H1 (cell line): ENCODE measurements around the gene L3MBTL4. TPM values are rescaled to one million over a fixed set of nuclear protein-coding genes. Genes with fewer than 3 reads are reported as not detected.

ENCODE experiments used
- CTCF ChIA-PET: fragments of 300-600 bp; sonication (Branson Sonifier 250); formaldehyde crosslinking; loops from one replicate; lab custom pipeline; 2021; ENCODE audit not compliant: partially characterized antibody; lab: Charles Lee
- POLR2A ChIA-PET: fragments of 300-600 bp; sonication (Branson Sonifier 250); formaldehyde crosslinking; loops from one replicate; lab custom pipeline; 2021; ENCODE audit warnings: inconsistent platforms; ENCODE audit not compliant: partially characterized antibody; lab: Charles Lee
- DNase-seq, 2 experiments: peaks; one replicate each; pipeline versions ENCODE4 v3.0.0 to v3.0.0-alpha.2; 2010 to 2022; ENCODE audit warnings: low spot score in 2 of 2, low read depth in 1 of 2, mixed read lengths in 1 of 2
- FAIRE-seq: peaks from 2 replicates; lab custom pipeline; 2011; peaks lifted over from hg19 to GRCh38; lab: Jason Lieb, UNC
- H2AFZ ChIP-seq: 2 replicates; pipeline ENCODE4 v1.8.1; 2012; ENCODE audit warnings: low read length, inconsistent platforms
- H2AK5ac ChIP-seq: 2 replicates; pipeline ENCODE4 v1.6.1; 2013; ENCODE audit warnings: low read depth, low read length
- H2BK120ac ChIP-seq: replicated peaks from 2 replicates; pipeline ENCODE3; 2013; ENCODE audit warnings: low read depth, low read length, inconsistent platforms
- H2BK12ac ChIP-seq: 2 replicates; pipeline ENCODE4 v1.6.1; 2013; ENCODE audit warnings: low read depth, low read length
- H2BK15ac ChIP-seq: 2 replicates; pipeline ENCODE4 v1.6.1; 2013; ENCODE audit warnings: low read length
- H2BK20ac ChIP-seq: 2 replicates; pipeline ENCODE4 v1.6.1; 2013; ENCODE audit warnings: low read length
- H2BK5ac ChIP-seq: 2 replicates; pipeline ENCODE4 v1.6.1; 2013; ENCODE audit warnings: low read depth, low read length
- H3K14ac ChIP-seq: 2 replicates; pipeline ENCODE4 v1.6.1; 2013; ENCODE audit warnings: inconsistent platforms; ENCODE audit not compliant: insufficient read length
- H3K18ac ChIP-seq: 2 replicates; pipeline ENCODE4 v1.6.1; 2013; ENCODE audit warnings: low read length; ENCODE audit errors: extremely low read depth
- H3K23ac ChIP-seq: 2 replicates; pipeline ENCODE4 v1.6.1; 2013; ENCODE audit warnings: inconsistent platforms; ENCODE audit not compliant: insufficient read length
- H3K23me2 ChIP-seq: 2 replicates; pipeline ENCODE4 v1.6.1; 2013; ENCODE audit warnings: low read depth, low read length
- H3K27ac ChIP-seq: 2 replicates; pipeline ENCODE4 v1.6.1; 2011; ENCODE audit warnings: low read depth, low read length, inconsistent platforms
- H3K27me3 ChIP-seq, 4 experiments: replicated peaks in 1 of 4; 1 replicate in 1 of 4; 2 replicates in 3 of 4; pipeline versions ENCODE4 v1.6.1 to v1.8.1; 2011 to 2013; ENCODE audit warnings: low read length in 3 of 4, mild to moderate bottlenecking in 3 of 4, inconsistent platforms in 2 of 4, mixed read lengths in 2 of 4, moderate library complexity in 1 of 4; ENCODE audit not compliant: control insufficient read depth in 3 of 4, insufficient read depth in 3 of 4; ENCODE audit errors: extremely low read depth in 1 of 4
- H3K36me3 ChIP-seq, 4 experiments: 2 replicates each; pipeline versions ENCODE4 v1.6.1 to v1.8.1; 2011 to 2013; ENCODE audit warnings: mild to moderate bottlenecking in 4 of 4, low read length in 3 of 4, moderate library complexity in 2 of 4, control low read depth in 1 of 4, inconsistent platforms in 1 of 4; ENCODE audit not compliant: insufficient read depth in 4 of 4, control insufficient read depth in 2 of 4
- H3K4ac ChIP-seq: replicated peaks from 2 replicates; pipeline ENCODE3; 2013; ENCODE audit warnings: low read length, low read depth, mixed read lengths, inconsistent platforms; ENCODE audit not compliant: insufficient read length
- H3K4me1 ChIP-seq, 4 experiments: replicated peaks in 1 of 4; 1 replicate in 1 of 4; 2 replicates in 3 of 4; pipeline versions ENCODE4 v1.6.1 to v1.8.1; 2011 to 2013; ENCODE audit warnings: low read length in 3 of 4, inconsistent platforms in 2 of 4, mixed read lengths in 1 of 4; ENCODE audit not compliant: insufficient read depth in 4 of 4, control insufficient read depth in 3 of 4
- H3K4me2 ChIP-seq, 2 experiments: 2 replicates each; pipeline versions ENCODE4 v1.6.1 to v1.8.1; 2011 to 2013; ENCODE audit warnings: low read depth in 2 of 2, low read length in 2 of 2, control low read depth in 1 of 2, inconsistent platforms in 1 of 2, mild to moderate bottlenecking in 1 of 2; ENCODE audit not compliant: insufficient read depth in 1 of 2
- H3K4me3 ChIP-seq, 4 experiments: fragments of 200-600, 300-600 bp in 1 of 4; sonication (generic), shearing (Covaris generic), sonication (Bioruptor Twin) in 1 of 4; 2 replicates each; pipeline versions ENCODE4 v1.5.1 to v1.8.1; 2011 to 2016; ENCODE audit warnings: low read length in 4 of 4, low read depth in 3 of 4, control low read depth in 2 of 4, inconsistent platforms in 2 of 4, mild to moderate bottlenecking in 2 of 4, mixed read lengths in 1 of 4, moderate library complexity in 1 of 4; ENCODE audit not compliant: insufficient read depth in 2 of 4; ENCODE audit errors: extremely low read depth in 1 of 4
- H3K56ac ChIP-seq: replicated peaks from 2 replicates; pipeline ENCODE3; 2013; ENCODE audit warnings: low read depth, mild to moderate bottlenecking, mixed read lengths, low read length, inconsistent platforms; ENCODE audit not compliant: insufficient read length
- H3K79me1 ChIP-seq: 2 replicates; pipeline ENCODE4 v1.6.1; 2013; ENCODE audit warnings: low read depth, low read length, control low read depth
- H3K79me2 ChIP-seq, 2 experiments: 2 replicates each; pipeline versions ENCODE4 v1.6.1 to v1.8.1; 2012 to 2013; ENCODE audit warnings: low read length in 2 of 2, mild to moderate bottlenecking in 2 of 2, inconsistent platforms in 1 of 2; ENCODE audit not compliant: insufficient read depth in 2 of 2, control insufficient read depth in 1 of 2
- H3K9ac ChIP-seq, 4 experiments: replicated peaks in 1 of 4; 1 replicate in 1 of 4; 2 replicates in 3 of 4; pipeline versions ENCODE4 v1.6.1 to v1.8.1; 2011 to 2013; ENCODE audit warnings: low read depth in 3 of 4, low read length in 3 of 4, control low read depth in 2 of 4, mild to moderate bottlenecking in 2 of 4, moderate library complexity in 2 of 4, inconsistent platforms in 1 of 4; ENCODE audit errors: extremely low read depth in 1 of 4
- H3K9me3 ChIP-seq, 2 experiments: 2 replicates each; pipeline versions ENCODE4 v1.6.1 to v1.8.1; 2012 to 2013; ENCODE audit warnings: mild to moderate bottlenecking in 2 of 2, moderate library complexity in 2 of 2, control low read depth in 1 of 2, inconsistent platforms in 1 of 2, low read depth in 1 of 2, low read length in 1 of 2, mixed read lengths in 1 of 2; ENCODE audit not compliant: insufficient read depth in 2 of 2
- H4K20me1 ChIP-seq, 2 experiments: replicated peaks in 1 of 2; 2 replicates each; pipeline versions ENCODE3 to v1.8.1; 2011 to 2013; ENCODE audit warnings: inconsistent platforms in 2 of 2, low read length in 2 of 2, mild to moderate bottlenecking in 1 of 2; ENCODE audit not compliant: insufficient read depth in 2 of 2, control insufficient read depth in 1 of 2
- H4K5ac ChIP-seq: 2 replicates; pipeline ENCODE4 v1.6.1; 2013; ENCODE audit warnings: low read length, low read depth, mixed read lengths, inconsistent platforms; ENCODE audit not compliant: insufficient read length
- H4K8ac ChIP-seq: 2 replicates; pipeline ENCODE4 v1.8.0; 2013; ENCODE audit warnings: mild to moderate bottlenecking, moderate library complexity, low read length, inconsistent platforms; ENCODE audit not compliant: insufficient read depth; ENCODE audit errors: extremely low read depth
- H4K91ac ChIP-seq: replicated peaks from 2 replicates; pipeline ENCODE3; 2013; ENCODE audit warnings: low read length, mixed read lengths, inconsistent platforms; ENCODE audit not compliant: insufficient read length
- BACH1 ChIP-seq: IDR thresholded peaks from 2 replicates; pipeline ENCODE4 v1.6.1; 2012; ENCODE audit warnings: low read length, improper control_type of control experiment
- BRCA1 ChIP-seq: IDR thresholded peaks from 2 replicates; pipeline ENCODE4 v1.6.1; 2012; ENCODE audit warnings: low read depth, low read length, improper control_type of control experiment
- CBX8 ChIP-seq: fragments of 300-800, 300-1000 bp; sonication (generic); IDR thresholded peaks from 2 replicates; pipeline ENCODE4 v1.7.1; 2016; ENCODE audit warnings: low read depth, low read length, borderline replicate concordance
- CEBPB ChIP-seq: IDR thresholded peaks from 2 replicates; pipeline ENCODE4 v1.6.1; 2012; ENCODE audit warnings: low read depth, low read length
- CHD2 ChIP-seq: IDR thresholded peaks from 2 replicates; pipeline ENCODE4 v1.6.1; 2012; ENCODE audit warnings: low read length, improper control_type of control experiment
- EP300 ChIP-seq, 2 experiments: IDR thresholded peaks; 1 replicate in 1 of 2; 2 replicates in 1 of 2; pipeline ENCODE4 v1.6.1; 2011 to 2012; ENCODE audit warnings: low read depth in 2 of 2, low read length in 2 of 2, mild to moderate bottlenecking in 2 of 2, borderline replicate concordance in 1 of 2, inconsistent platforms in 1 of 2, moderate library complexity in 1 of 2
- JUND ChIP-seq: IDR thresholded peaks from 2 replicates; pipeline ENCODE4 v1.6.1; 2011; ENCODE audit warnings: mild to moderate bottlenecking, improper control_type of control experiment, low read length
- NRF1 ChIP-seq: IDR thresholded peaks from 2 replicates; pipeline ENCODE4 v1.6.1; 2011; ENCODE audit warnings: mild to moderate bottlenecking, low read depth, low read length, improper control_type of control experiment
- POLR2A ChIP-seq, 2 experiments: IDR thresholded peaks; 1 replicate in 1 of 2; 2 replicates in 1 of 2; pipeline ENCODE4 v1.6.1; 2011; ENCODE audit warnings: low read depth in 2 of 2, low read length in 2 of 2, mild to moderate bottlenecking in 2 of 2; ENCODE audit errors: control extremely low read depth in 1 of 2
- RAD21 ChIP-seq, 2 experiments: IDR thresholded peaks in 1 of 2; conservative IDR thresholded peaks in 1 of 2; 2 replicates each; pipeline ENCODE4 v1.6.1; 2011; ENCODE audit warnings: low read depth in 2 of 2, low read length in 2 of 2, improper control_type of control experiment in 1 of 2, inconsistent platforms in 1 of 2, mild to moderate bottlenecking in 1 of 2, moderate library complexity in 1 of 2
- RFX5 ChIP-seq: IDR thresholded peaks from 2 replicates; pipeline ENCODE4 v1.6.1; 2011; ENCODE audit warnings: low read depth, low read length, improper control_type of control experiment, borderline replicate concordance
- RNF2 ChIP-seq: fragments of 200-900, 300-1000 bp; sonication (generic); IDR thresholded peaks from 2 replicates; pipeline ENCODE4 v1.7.1; 2016; ENCODE audit warnings: borderline replicate concordance, low read depth, mild to moderate bottlenecking, antibody characterized with exemption, low read length; ENCODE audit not compliant: poor library complexity, severe bottlenecking; ENCODE audit errors: missing control alignments
- RXRA ChIP-seq: IDR thresholded peaks from 2 replicates; pipeline ENCODE4 v1.6.1; 2011; ENCODE audit warnings: low read depth, mild to moderate bottlenecking, low read length, moderate library complexity; ENCODE audit not compliant: insufficient read depth
- TAF1 ChIP-seq: IDR thresholded peaks from 2 replicates; pipeline ENCODE4 v1.6.1; 2011; ENCODE audit warnings: mild to moderate bottlenecking, low read depth, low read length
- TBP ChIP-seq: IDR thresholded peaks from 2 replicates; pipeline ENCODE4 v1.6.1; 2011; ENCODE audit warnings: low read depth, low read length, improper control_type of control experiment
- YY1 ChIP-seq: IDR thresholded peaks from 2 replicates; pipeline ENCODE4 v1.6.1; 2011; ENCODE audit warnings: low read depth, mild to moderate bottlenecking, low read length
- WGBS, 2 experiments: shearing (Covaris generic) in 1 of 2; methylation state at CpG; one replicate each; pipeline versions ENCODE4 v1.1.6 to v1.1.7; 2013 to 2015; ENCODE audit warnings: low lambda C conversion rate in 2 of 2, mixed read lengths in 2 of 2, inconsistent platforms in 1 of 2, low coverage in 1 of 2, missing lambda C conversion rate in 1 of 2; ENCODE audit not compliant: insufficient replicate concordance in 2 of 2, insufficient coverage in 1 of 2, insufficient read length in 1 of 2; ENCODE audit errors: extremely low coverage in 1 of 2, missing lambda C conversion rate in 1 of 2; 5-methylcytosine and 5-hydroxymethylcytosine counted together
- polyA plus RNA-seq, 7 experiments: library from polyadenylated mRNA; depleted of rRNA in 3 of 7; stranded (reverse) in 5 of 7; unstranded in 2 of 7; fragments of >200 nt in 5 of 7; fragments of 200-250 nt in 2 of 7; gene quantifications; 1 replicate in 5 of 7; 2 replicates in 1 of 7; 4 replicates in 1 of 7; pipeline versions ENCODE4 v1.2.1 to v1.2.3, GENCODE V29; 2011 to 2013; ENCODE audit warnings: missing spikeins in 2 of 7, mixed read lengths in 2 of 7
- total RNA-seq: library from RNA; stranded (reverse); fragmentation: NEBNext Ultra II Directional; extraction: Animal tissue kit (Norgen Biotek cat#: 25700); gene quantifications from 2 replicates; pipeline ENCODE4 v1.2.1, GENCODE V29; 2021

Gene L3MBTL4
- total and polyA plus RNA-seq, 2 of the 8 experiments (the other 6 are each of a cell fraction or from before 2014, with no cell fraction given) = 1.0 to 2.1 TPM

GRCh38 chr18:6150430-6150829, 264.3 kb downstream of the L3MBTL4 start:
- no peak overlapping the region for H4K8ac ChIP-seq
- H2AFZ ChIP-seq = no peak overlapping the region
- H4K91ac ChIP-seq = no peak overlapping the region
- H4K20me1 ChIP-seq = no peaks in the 10 kb centered on the region
- H3K56ac ChIP-seq = no peak overlapping the region
- H3K23me2 ChIP-seq = no peaks in the 10 kb centered on the region
- no peak overlapping the region for H3K23ac ChIP-seq
- no peak overlapping the region for H2BK20ac ChIP-seq
- H3K4me2 ChIP-seq = no peak overlapping the region
- H3K36me3 ChIP-seq = no peaks in the 10 kb centered on the region
- H2BK12ac ChIP-seq = no peak overlapping the region
- 0 out of 4 replicates have a peak, but pooled peaks cover 0 to 4% of the 10 kb centered on the region in 2 experiments for H3K9me3 ChIP-seq
- no peak overlapping the region for H2BK120ac ChIP-seq
- ChIA-PET POLR2A (no interaction called here), CTCF (no interaction called here)
- no peaks in the 10 kb centered on the region for H3K79me1 ChIP-seq
- no peaks in the 10 kb centered on the region for H3K79me2 ChIP-seq
- no peak overlapping the region for H3K4ac ChIP-seq
- 88% methylated on average over 3 of the region's 3 CpGs; no CpG with 5 or more reads in 1 of the 2 experiments for WGBS, 2 experiments
- no peak overlapping the region for H3K18ac ChIP-seq
- H2BK15ac ChIP-seq = no peak overlapping the region
- H3K27me3 ChIP-seq = no peaks in the 10 kb centered on the region
- FAIRE-seq (no peak), DNase-seq (no peak)
- H2BK5ac ChIP-seq = no peak overlapping the region
- no peak overlapping the region for H3K9ac ChIP-seq
- H3K14ac ChIP-seq = no peak overlapping the region
- no peak overlapping the region for H3K4me3 ChIP-seq
- H3K27ac ChIP-seq = no peak overlapping the region
- H4K5ac ChIP-seq = no peak overlapping the region
- no peak overlapping the region for H2AK5ac ChIP-seq
- H3K4me1 ChIP-seq = peaks cover 0 to 4% (median 0%) of the 10 kb centered on the region in 4 experiments; a peak in 1 of 7 replicates
- TF ChIP-seq CBX8 (no peak), TBP (no peak), BRCA1 (no peak), RAD21 (IDR thresholded peaks at IDR 0.05 in 1 of 2, conservative IDR thresholded peaks at IDR 0.05 in 1 of 2; ENCODE audit: low read depth in 2 of 2, low read length in 2 of 2) (no peak), RXRA (no peak), NRF1 (no peak), RFX5 (no peak), TAF1 (no peak), EP300 (IDR thresholded peaks at IDR 0.05; ENCODE audit: borderline replicate concordance in 1 of 2, low read depth in 2 of 2, low read length in 2 of 2) (no peak), YY1 (no peak), BACH1 (no peak), CHD2 (no peak), JUND (no peak), CEBPB (no peak), POLR2A (IDR thresholded peaks at IDR 0.05; ENCODE audit: control extremely low read depth in 1 of 2, low read depth in 2 of 2, low read length in 2 of 2) (no peak), RNF2 (no peak)
